EL (cell line): ENCODE data around the gene FGD6.

Source experiments
- DNase-seq: peaks from one replicate; pipeline ENCODE4 v3.0.0-alpha.2; 2016

The FGD6 gene

GRCh38 chr12:95074766-95075165 lies 142.5 kb downstream of the FGD6 start:
- DNase-seq = no peak

- no peak for DNase-seq
These were observed 143.4 kb downstream of the FGD6 start for GRCh38 chr12:95073698-95074520.

- peak; percentile 91 for DNase-seq
These were observed 144.2 kb downstream of the FGD6 start, which contains the start of gene NR2C1 for GRCh38 chr12:95072900-95073697. Gene NR2C1 (minus strand): TSS chr12:95073618. CDS start chr12:95067384, 6,234 bp downstream.

- DNase-seq = no peak
These were observed 146.9 kb downstream of the FGD6 start for GRCh38 chr12:95070378-95070777.

GRCh38 chr12:95066091-95066855 lies 151.0 kb downstream of the FGD6 start:
- DNase-seq = no peak

- DNase-seq = no peak
These were observed 156.3 kb downstream of the FGD6 start for GRCh38 chr12:95060951-95061350.

- DNase-seq = no peak
These were observed 157.3 kb downstream of the FGD6 start for GRCh38 chr12:95059984-95060383.

GRCh38 chr12:95057424-95057823 lies 159.8 kb downstream of the FGD6 start:
- DNase-seq = no peak

- no peak for DNase-seq
These were observed 162.2 kb downstream of the FGD6 start for GRCh38 chr12:95055057-95055456.

- no peak for DNase-seq
These were observed 163.1 kb downstream of the FGD6 start for GRCh38 chr12:95054206-95054605.

- DNase-seq = peak; percentile 3
These were observed 166.0 kb downstream of the FGD6 start for GRCh38 chr12:95051241-95051640.

- DNase-seq = no peak
These were observed 179.4 kb downstream of the FGD6 start for GRCh38 chr12:95037906-95038305.

GRCh38 chr12:95034750-95035149 lies 182.5 kb downstream of the FGD6 start:
- DNase-seq = no peak
